Astrocyte of the hippocampus (primary cell): ENCODE data around the gene WTIP.
"Not testable (repeated sequence)": the region's sequence is repeated elsewhere in the genome, so short reads cannot be mapped to it uniquely, and the experiment has no call there.

ENCODE experiments used
- DNase-seq: peaks from one replicate; pipeline ENCODE4 v3.0.0; 2011; ENCODE audit warnings: low read depth, low spot score

The WTIP gene

DNA sequence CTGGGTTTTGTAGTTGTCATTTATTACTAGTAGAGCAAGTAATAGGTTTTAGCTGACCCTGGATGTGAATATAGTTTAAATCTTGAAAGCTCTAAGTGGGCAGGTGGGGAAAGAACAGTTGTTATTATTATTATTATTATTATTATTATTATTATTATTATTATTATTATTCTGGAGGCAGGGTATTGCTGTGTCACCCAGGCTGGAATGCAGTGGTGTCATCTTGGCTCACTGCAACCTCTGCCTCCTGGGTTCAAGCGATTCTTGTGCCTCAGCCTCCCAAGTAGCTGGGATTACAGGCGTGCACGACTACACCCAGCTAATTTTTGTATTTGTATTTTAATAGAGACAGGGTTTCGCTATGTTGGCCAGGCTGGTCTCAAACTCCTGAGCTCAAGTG is 3.1 kb upstream of the WTIP start:
- not testable (repeated sequence) for DNase-seq

GRCh38 chr19:34479396-34479795 is 2.2 kb upstream of the WTIP start:
- DNase-seq, result no peak

DNA sequence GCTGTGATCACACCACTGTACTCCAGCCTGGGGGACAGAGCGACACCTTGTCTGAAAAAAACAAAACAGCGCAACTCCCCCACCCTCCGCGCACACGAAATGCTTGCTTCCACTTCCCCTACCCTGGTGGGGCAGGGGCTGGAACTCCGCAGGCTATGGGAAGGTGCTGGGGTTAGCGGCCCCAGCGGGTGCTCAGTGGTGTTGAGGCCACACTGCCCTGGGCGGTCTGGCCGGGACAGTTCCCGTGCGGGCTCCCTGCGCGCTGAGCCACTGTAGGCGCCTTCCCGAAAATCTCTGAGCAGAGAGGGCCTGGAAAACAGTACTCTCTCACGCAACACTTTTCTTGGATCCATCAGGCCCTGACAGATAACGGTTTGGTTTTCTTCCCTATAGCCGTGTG is 1.1 kb upstream of the WTIP start:
- DNase-seq, result no peak

- peak; percentile 82 for DNase-seq
Measured at GRCh38 chr19:34481861-34482379, 362 bp downstream of the WTIP start.

GRCh38 chr19:34482380-34483250 is 1.1 kb downstream of the WTIP start:
- peak; percentile 76 for DNase-seq

DNA sequence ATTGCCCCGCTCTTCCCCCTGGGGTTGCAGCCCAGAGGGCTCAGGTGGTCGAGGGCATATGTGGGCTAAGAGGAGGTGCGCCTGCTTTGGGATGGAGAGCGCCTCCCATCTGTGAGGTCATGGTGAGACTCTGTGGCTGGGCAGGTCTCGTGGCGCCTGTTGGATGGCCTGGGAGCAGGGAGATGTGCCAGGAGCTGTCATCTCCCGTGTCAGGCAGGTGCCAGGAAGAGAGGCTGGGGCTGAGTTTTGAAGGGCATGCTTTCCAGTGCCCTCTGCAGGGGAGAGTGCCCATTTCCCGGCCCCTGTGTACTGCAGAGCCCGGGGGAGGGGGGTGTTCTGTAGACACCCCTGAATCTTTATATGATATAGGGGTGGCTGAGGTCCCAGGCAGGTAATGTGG is 2.8 kb downstream of the WTIP start:
- no peak for DNase-seq

DNA sequence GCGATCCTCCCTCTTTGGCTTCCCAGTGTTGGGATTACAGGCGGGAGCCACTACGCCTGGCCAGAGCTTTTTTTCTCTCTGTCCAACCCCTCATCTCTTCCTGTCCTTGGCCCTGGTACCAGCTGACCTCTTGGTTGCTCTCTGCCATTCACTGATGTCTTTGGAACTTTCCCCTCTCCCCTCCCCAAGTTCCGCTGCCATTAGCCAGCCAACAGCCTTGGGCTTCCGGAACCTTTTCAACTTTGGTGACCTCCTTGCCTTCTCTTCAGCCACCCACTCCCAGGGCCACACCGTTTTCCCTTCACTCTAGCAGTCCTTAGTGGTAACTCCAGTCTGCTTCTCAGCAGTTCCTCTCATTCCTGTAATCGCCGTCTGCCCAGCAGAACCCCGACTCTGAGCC is 4.3 kb downstream of the WTIP start:
- DNase-seq, result no peak

DNA sequence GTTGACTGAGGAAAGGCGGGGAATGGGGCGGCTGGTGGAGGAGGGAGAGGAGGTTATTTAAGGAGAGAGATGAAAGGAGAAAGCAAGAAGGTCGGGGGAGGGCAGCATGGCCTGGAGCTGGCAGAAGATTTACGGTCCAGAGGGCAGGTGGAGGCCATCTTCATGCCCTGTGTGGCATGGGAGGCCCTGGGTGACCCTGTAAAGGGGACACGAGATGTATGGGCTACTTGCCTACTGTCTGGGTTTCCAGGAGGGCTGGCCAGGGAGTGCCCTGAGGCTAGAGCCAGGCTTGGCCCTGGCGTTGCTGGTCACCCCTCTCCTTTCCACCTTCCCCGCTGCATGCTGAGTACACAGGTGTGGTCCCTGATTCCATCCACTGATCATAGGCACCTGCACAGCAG is 6.1 kb downstream of the WTIP start:
- DNase-seq, result no peak

- DNase-seq, result no peak
Measured at GRCh38 chr19:34489175-34489574, 7.6 kb downstream of the WTIP start.

DNA sequence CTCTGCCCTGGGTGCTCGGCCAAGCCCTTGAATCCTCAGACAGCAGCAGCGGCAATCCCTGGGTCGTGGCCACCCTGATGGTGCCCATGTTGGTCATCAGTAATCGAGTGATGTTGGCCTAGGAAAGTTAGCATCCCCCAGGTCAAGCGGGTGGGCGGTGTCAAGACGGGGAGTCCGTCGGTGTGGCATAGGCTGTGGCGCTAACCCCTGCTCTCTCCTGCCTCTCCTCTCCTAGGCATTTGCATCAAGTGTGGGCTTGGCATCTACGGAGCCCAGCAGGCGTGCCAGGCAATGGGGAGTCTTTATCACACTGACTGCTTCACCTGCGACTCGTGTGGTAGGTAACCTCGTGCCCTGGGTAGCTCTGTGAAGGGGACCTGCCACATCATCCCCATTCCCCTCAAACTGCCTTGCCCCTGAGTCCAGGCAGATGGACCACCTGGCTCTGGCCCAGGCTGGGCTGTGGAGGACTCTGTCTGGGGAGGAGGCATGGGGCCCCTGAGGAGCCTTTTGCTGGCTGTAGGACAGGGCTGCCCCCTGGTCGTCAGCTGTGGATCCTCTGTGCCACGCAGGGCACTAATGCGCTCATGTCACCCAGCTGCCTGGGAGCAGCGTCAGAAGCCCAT is 8.7 kb downstream of the WTIP start:
- no peak for DNase-seq

DNA sequence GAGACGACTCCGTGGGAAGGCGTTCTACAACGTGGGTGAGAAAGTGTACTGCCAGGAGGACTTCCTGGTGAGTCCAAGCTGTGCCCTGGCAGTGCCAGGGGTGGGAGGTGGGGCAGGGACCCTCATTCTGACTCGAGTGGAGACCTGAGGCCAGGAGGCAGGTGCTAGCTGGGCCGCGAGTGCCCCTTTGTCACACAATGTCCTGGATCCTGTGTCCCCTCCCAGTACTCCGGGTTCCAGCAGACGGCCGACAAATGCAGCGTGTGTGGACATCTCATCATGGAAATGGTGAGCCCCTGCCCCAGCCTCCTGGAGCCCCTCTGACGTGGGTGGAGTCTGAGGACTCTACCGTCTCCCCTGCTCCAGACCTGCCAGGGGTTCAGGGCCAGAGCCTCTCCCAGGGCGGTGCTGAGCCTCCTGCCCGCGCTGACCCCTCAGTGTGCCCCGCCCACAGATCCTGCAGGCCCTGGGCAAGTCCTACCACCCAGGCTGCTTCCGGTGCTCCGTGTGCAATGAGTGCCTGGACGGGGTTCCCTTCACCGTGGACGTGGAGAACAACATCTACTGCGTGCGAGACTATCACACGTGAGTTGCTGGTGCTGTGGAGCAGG is 11.6 kb downstream of the WTIP start:
- DNase-seq, result no peak

- DNase-seq, result no peak
Measured at GRCh38 chr19:34493649-34494044, 12.1 kb downstream of the WTIP start.

GRCh38 chr19:34494601-34495000 is 13.0 kb downstream of the WTIP start:
- no peak for DNase-seq

DNA sequence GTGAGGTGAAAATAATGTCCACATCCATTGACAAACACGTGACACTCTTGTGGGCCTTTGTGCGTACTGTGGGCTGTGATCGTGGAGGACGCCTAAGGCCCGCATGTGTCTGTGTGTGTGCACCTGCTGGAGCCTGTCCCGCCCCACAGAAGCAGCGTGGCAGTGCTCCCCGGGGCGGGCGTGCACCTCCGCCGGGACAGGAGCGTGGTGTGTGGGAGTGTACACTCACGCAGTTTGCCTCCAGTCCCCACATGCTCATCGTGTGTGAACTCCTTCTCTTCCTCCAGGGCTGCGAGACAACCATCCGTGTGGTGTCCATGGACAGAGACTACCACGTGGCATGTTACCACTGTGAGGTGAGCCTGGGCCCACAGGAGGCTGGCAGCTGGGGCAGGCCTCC is 13.9 kb downstream of the WTIP start:
- no peak for DNase-seq

DNA sequence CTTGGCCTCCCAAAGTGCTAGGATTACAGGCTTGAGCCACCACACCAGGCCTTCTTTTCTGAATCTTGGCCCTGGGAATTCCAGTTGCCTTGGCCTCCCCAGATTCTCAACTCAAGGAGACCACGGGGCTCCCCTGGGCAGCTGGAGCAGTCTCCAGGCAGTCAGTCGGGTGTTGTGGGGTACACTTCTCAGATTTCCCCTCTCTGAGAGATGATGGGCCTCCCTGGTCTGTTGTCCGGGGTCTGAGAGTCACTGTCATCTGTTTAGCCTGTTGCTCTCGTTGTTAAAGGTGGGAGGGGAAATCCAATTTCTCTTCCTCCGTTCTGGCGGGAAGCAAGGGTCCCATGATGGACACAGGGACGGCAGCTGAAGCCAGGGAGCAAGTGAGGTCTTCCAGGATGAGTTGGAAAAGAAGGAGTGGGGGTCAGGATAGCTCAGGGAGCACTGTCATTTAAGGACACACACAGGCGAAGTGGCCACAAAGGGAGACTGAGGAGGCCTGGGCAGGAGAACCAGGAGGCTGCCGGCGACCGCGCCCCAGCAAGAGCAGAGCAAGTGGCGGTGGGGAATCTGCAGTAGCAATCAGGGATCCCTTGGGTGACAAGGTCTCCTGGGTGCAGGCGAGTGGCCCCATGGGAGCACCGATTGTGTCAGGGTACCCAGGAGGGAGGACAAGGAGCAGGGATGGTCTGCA is 15.7 kb downstream of the WTIP start:
- DNase-seq, result no peak

- no peak for DNase-seq
Measured at GRCh38 chr19:34499155-34499834, 17.7 kb downstream of the WTIP start.

- DNase-seq, result no peak
Measured at GRCh38 chr19:34500656-34501120, 19.1 kb downstream of the WTIP start.

- DNase-seq, result peak; percentile 96
Measured at GRCh38 chr19:34501339-34502320, 20.1 kb downstream of the WTIP start.

GRCh38 chr19:34502582-34503411 is 21.2 kb downstream of the WTIP start:
- no peak for DNase-seq
